HK-2 (cell line): ENCODE results near the gene LIN52.

Experiments used
- DNase-seq: peaks from one replicate; pipeline ENCODE4 v3.0.0-alpha.2; 2018; ENCODE audit not compliant: unreplicated experiment

The LIN52 gene, protein sequence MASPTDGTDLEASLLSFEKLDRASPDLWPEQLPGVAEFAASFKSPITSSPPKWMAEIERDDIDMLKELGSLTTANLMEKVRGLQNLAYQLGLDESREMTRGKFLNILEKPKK

DNA sequence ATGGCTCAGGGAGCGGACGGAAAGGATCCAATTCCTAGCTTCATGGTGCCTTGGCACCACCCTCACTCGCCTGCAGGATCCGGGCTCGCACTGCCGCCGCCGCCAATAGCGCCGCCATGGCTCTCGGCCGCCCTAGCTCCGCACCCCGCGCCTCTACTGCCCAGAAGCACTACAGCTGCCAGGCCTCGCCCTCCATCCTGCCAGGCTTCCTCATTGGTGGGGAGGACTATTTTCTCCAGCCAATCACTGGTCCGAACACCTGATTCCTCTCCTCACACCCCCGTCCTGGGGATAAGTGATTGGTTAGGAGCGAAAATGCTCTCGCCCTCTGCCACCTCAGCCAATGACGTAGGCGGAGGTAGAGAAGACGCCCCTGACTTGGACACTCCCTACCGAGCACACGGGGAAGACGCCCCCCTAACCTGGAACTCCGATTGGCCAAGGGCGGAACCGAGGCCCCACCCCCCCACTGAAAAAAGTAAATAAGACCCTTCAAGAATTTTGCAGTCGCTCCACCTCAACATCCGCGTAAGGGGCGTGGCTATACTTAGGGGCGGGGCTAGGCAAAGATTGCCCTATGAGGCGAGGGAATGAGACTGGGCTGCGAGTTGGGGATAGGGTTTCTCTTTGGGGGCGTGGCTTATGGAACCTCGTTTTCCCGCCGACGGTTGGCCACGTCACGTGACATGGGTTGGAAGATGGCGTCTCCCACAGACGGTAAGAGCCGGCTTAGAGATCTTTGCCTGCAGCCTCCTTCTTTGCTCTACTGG is at the start of gene LIN52, which contains the start of gene ALDH6A1:
Gene LIN52 (plus strand): TSS at position 680 of the 770 bp plus-strand sequence. CDS start 19 bp downstream, at position 699.
Gene ALDH6A1 (minus strand): TSS at position 177 of the 770 bp plus-strand sequence. CDS start 59 bp downstream, at position 118.
- peak; percentile 99 for DNase-seq

DNA sequence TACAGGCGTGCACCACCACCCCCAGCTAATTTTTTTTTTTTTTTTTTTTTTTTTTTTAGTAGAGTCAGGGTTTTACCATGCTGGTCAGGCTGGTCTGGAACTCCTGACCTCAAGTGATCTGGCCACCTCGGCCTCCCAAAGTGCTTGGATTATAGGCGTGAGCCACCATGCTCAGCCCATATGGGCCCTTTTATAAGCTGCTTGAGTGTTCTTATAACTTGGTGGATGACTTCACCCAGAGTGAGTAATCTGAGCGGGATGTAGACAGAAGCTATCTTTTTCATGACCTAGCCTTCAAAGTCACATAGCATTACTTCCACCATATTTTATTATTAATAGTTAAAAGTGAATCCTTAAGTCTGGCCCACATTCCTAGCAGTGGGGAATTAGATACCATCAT is 49.2 kb upstream of the LIN52 start:
- no peak for DNase-seq

DNA sequence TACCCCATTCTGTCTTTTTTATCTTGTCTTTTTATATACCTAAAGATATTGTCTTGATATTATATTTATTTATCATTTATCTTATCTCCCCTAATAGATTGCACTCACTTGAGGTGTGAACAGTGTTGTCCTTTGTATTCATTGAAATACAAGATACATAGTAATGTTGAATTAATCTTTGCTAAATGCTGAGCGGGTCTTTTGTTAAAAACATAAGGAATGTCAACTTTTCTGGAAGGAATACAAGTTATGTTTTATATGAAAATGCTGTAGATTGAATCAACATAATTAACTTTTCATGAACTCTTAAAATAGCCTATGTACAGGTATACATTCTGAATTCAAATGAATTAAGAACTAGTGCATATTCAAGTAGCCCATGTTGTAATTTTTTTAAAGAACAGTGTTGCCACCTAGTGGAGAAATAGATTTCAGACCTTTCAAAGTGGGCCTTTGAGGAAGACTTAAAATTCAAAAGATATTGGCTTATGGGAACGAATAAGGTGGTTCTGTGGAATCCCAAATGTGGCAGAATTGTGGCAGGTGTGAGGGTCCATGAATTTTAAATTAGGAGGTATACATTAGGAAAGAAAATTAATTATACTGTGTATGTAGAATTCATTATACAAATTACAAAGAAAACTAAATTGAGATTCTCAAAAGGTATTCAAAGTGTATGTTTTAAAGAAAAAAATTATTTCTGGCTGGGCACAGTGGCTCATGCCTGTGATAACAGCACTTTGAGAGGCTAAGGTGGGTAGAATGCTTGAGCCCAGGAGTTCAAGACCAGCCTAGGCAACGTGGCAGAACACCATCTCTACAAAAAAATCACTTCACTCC is 46.5 kb upstream of the LIN52 start:
- DNase-seq = no peak

DNA sequence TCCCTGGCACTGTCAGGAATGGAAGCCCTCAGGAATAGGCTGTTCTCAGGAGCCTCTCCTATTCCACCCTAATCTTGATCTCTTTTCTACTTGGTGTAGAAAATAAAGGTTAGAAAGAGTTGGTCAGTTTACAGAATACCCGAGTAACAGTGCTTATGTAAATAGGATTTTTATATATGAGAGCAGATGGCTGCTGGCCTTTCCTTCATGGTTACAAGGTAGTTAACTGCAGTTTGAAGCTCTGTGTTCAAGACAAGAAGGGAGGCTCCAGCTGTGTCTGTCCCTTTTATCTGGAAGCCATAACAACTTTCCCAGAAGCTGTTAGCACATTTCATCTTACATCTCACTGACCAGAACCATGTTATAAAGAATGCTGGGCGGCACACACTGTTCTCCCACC is 42.5 kb upstream of the LIN52 start:
- no peak for DNase-seq

DNA sequence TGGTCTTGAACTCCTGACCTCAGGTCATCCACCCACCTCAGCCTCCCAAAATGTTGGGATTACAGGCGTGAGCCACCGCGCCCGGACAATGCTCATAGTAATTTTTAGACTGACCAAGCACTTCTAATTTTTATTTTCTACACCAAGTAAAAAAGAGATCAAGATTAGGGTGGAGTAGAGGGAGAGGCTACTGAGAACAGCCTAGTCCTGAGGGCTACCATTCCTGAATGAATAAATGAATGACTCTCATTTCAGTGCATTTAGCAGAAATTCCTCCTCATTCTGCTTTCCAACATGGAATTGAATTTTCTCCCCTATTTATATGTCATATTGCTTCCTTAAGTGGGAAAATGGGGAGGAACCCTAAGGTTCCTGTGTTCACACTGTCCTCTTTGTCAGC is 39.2 kb upstream of the LIN52 start:
- DNase-seq = no peak

DNA sequence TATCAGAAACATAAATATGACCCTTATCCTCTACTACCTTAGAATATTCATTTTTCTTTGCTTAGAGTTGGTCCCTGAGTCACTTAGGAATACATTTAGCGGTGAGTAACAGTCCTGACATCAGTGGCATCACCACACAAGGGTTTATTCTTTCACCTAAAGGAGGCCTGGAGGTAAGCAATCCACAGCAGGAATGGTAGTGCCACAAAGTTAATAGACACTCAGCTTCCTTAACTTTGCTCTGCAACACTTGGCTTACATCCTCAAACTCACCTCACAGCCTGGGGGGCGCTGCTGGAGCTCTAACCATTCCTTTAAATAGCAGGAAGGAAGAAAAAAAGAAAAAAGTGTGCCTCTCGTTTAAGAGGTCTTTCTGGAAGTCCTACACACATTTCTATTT is 36.5 kb upstream of the LIN52 start:
- DNase-seq = peak; percentile 54

DNA sequence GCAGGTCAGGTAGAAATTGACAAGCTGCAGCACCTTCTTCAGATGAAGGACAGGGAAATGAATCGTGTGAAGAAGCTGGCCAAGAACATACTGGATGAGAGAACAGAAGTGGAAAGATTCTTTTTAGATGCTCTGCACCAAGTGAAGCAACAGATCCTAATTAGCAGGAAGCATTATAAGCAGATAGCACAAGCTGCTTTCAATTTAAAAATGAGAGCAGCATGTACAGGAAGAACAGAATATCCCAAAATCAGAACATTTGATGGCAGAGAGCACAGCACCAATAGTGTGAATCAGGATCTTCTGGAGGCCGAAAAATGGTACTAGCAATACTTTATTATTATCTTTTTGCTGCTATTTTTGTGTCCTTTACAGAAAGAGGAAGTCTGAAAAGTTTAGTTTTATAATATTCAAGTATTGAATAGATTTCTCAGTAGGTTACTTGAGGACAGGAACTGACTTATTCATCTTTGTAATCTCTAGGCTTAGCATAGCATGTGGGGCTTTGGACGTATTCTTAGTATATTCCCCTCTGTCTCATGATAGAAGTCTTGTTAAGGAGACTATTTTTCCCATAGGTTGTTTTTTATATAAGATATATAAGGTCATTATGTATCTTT is 34.8 kb upstream of the LIN52 start:
- DNase-seq = no peak

DNA sequence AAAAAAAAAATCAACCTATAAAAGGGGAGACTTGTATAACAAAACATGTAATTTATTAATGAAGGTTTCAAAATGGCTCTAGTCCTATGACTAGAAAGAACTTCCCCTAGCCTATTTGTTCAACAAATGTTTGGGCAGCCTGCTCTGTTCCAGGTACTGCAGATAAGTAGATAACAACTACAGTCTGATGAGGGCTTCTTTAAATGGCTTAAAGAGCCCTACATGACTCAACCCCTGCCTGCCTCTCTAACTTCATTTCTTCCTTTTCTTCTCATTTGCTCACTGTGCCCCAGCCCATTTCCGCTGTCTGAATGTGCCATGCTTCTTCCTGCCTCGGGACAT is 22.0 kb upstream of the LIN52 start:
- DNase-seq = no peak

DNA sequence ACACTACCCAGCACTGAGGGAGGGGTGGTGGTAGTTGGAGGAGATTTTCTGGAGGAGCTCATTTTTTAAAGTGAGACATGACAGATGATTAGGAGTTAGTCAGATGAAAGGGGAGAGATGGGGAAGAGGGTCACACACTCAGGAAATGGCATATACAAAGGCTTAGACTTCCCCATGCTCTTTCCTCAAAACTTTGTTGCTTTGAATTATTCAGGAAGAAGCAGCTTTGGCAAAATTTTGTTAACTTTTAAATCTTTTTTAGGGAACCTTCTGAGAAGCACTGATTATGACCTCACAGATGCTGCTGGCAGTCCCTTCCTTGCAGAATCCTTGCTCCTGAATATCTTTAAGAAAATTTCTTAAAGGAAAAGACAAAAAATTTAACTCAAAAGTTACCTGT is 20.3 kb upstream of the LIN52 start:
- DNase-seq = no peak

DNA sequence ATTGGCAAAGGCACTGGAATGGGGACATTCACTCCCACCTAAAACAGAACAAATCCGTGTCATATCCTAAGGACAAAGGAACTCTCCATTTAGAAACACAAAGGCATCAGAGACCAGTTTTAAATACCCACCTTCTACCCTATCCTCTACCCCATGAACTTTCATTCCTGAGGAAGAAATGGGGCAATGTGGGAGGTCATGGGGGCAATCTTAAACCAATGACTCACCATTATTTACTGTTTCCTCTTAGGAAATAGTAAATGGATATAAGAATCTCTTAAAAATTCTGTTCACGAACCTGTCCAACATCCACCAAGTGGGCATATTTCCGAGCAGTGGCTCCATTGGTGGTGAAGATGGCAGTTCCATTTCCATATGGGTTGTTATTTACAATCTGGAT is 19.9 kb upstream of the LIN52 start:
- DNase-seq = no peak

DNA sequence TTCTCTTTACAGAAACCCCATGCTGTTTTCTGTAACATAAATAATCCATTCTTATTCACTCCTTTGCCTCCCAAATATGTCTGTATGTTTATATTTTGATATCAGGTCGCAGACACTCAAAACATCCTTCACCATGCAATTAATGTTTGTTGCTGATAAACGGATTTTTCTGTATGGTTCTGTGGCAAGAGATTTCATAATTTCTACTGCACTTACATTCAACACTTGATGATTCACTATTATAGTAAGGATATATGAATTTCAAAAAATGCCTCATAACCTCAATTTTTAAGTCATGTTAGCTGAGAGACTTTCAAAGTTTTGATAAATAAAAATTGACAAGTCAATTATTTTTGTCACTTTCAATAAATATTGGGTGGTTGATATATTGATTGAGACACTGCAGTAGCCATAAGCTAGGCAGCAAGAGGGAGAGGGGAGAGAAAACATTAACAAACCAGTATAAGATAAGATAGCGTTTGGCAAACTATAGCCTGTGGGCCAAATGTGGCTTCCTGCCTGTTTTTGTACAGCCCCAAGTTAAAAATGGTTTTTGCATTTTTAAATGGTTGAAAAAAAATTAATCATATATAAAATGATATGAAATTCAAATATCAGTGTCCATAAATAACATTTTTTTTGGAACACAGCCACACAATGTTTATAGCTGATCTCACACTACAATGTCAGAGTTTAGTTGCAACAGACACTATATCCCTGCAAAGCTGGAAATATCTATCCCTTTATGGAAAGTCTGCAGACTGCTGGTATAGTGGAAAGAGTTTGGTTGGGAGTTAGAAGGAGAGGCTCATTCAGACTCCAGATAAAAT is 18.8 kb upstream of the LIN52 start:
- no peak for DNase-seq

DNA sequence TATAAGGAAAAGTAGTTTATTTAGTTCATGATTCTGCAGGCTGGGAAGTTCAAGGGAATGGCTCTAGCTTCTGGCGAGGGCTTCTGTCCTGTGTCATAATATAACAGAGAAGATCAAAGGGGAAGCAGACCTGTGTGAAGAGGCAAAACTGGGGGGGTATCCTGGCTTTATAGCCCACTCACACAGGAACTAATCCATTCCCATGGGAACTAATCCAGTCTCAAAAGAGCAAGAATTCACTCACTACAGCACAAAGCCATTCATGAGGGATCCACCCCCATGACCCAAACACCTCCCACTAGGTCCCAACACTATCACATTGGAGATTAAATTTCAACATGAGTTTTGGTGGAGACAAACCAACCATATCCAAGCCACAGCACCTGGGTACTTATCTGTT is 7.4 kb upstream of the LIN52 start:
- DNase-seq = no peak

DNA sequence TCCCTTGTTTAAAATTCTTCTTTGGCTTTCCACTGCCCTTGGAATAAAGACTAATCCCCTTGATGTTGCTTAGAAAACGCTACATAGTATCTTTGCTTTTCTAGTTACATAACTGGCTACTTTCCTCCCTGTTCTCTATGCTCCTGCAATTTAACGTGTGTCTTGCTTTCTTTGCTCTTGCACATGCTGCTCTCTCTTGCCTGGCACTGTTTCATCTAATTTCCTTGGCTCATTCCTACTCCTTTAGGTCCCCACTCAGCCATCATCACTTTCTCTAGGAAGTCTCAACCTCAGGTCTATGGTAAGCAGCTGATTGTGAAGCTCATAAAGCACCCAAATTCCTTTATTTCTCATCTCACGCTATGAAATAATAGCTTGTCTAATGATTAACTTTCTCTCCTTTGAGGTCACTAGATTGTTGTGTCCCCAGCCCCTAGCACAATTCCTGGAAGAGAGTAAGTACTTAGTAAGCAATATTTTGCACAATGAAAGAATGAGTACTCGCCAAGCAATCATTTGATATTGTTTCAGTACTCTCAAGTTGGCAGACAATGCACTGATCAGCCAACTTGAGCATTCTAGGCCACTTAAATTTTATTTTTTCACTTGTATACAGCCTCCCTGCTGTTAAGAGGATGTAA is 3.8 kb upstream of the LIN52 start:
- DNase-seq = no peak

DNA sequence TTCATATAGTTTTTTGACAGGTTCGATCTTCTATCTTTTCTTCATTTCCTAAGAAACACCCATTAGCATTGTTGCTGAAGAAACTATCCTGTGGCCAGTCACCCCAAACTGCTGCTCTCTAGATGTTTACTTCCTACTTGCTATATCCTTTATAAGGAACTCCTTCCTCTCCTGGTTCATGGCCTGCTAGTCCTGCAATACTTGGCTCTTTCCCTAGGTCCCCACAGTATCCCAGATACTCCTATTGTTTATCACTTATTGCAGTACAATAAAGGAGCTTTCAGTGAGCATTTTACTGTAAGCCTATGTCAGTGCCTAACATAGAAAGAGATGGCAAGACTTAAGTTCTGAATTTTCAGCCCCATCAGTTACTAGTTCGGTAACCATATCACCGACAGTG is 3.3 kb upstream of the LIN52 start:
- no peak for DNase-seq

DNA sequence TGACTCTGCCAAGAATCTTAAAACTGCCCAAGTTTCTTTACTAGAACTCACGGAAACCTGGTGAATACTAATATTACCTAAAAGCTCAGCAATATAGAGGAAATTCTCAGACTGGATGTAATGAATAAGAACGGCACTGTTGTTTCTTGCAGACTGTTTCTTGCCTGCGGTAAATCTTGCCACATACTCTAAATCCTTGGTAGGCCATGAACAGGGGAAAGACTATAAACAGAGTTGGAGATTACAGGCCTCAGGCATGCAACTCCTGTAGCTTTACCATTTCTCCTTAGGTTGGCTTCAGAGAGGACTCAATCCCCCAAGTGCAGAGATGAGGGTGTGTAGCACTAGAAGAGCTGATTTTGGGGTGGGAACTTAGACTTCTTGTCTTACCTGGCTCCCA is 1.6 kb upstream of the LIN52 start:
- no peak for DNase-seq

DNA sequence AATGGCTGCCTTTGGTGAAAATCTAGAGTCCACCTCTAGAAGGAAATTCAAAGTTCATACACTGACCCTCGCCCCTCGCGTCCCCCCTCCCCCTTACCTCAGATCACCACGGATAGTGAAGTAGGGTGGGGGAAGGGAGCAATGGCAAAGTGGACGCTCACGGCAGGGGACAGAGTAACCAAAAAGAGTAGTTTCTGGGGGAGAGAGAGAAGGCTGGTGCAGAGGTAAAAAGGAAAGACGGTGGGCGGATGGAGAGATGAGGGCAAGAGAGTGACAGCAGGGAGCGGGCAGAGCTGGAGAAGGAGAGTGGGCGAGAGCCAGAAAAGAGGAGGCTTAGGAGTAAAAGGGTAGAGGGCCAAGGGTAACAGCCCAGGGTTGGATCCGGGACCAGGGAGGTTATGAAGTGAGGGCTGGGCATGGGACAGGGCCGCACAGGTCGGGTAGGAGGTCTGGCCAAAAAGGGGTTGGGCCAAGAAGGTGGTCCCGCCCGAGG is 926 bp upstream of the LIN52 start:
- DNase-seq = no peak

DNA sequence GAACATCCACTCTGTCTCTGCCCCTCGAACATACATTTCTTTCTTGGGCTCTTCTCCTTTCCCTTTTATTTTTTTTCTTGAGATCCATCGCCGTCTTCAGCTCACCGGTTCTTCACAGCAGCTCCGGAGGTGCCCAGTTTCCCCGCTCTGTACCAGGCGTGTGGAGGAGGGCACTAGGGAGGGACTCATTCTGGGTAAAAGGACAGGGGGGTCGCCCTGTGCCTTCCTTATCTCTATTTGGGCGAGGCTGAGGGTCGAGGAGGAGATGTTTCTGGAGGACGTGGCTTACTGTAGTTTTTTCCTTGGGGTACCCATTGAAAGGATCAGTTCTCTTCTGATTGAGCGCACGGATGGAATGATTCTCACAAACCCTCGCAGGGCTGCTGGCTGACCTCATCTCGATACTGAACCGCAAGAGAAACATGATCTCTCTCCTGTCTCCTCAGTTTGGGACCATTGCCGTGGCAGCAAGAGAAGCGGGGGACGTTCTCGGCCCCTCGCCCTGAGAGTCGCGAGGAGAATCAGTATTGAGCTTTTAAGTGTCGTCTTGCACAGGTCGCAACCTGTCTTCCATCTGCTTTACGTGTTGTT is 386 bp downstream of the LIN52 start:
- peak; percentile 38 for DNase-seq

DNA sequence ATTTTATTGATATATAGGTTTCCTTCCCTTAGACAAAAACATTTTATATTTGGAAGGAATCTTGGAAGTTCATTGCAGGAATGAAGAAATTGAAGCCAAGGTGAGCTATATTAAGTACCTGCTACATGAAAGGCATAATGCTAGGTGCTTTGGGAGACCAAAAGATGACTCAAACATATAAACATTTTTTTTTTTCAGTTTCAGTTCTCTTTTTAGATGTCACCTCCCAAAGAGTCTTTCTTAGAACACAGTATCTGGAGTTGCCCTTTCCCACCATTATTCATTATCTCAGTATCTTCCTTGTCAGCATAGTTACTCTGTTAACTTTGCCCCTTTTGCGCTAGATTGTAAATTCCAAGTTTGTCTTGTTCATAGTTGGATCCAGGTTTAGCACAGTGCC is 1.1 kb downstream of the LIN52 start:
- no peak for DNase-seq

DNA sequence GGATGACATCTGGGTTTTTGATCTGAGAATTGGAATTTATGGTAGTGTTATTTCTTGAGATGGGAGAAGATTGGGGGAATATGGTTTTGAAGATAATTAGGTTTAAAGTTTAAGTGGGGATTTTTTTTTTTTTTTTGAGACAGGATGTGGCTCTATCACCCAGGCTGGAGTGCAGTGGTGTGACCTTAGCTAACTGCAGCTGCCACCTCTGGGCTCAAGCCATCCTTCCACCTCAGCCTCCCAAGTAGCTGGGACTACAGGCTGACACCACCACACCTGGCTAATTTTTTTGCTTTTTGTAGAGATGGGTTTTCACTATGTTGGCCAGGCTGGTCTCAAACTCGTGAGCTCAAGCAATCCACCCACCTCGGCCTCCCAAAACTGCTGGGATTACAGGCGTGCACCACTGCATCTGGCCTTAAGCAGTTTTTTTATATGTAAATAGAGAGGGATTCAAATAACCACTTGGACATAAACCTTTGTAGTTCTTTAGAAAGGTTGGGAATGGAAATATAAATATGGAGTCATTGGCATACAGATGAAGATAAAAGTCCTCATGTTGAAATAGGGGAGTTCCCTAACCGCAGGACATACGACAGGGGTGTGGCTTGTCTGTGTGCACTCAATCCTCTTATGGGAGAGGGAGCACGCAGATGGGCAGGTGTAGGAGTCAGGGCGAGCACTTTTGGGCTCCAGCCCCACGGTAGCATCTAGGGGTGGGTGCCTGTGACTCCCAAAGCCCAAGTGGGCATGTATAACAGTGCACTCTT is 4.7 kb downstream of the LIN52 start:
- no peak for DNase-seq

DNA sequence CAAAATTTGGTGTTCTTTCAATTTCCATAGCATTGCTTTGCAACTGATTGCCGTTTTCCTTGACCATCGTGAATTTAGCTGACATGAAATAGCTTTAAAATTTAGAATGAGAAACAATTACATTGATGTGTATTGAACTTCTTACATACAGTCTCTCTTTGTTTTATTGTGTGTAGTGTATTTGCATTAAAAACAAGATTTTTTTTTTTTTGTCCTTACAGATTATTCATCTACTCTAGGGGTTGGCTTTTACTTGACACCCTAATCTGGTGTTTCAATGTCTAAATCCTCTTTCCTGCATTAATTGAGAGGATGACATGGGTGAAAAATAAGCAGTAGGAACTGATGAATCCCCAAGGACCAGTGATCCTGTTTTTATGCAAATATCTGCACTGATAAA is 20.6 kb downstream of the LIN52 start:
- no peak for DNase-seq
